Natural killer cell (primary cell): Measurements from ENCODE around the gene S100A4. TPM values are rescaled to one million over a fixed set of nuclear protein-coding genes. Genes with fewer than 3 reads are reported as not detected.

ENCODE experiments used
- ATAC-seq, 3 donors: fragments of 150-1000 bp in 2 of 3; fragments of 200-7000 bp in 1 of 3; cut with Tn5 transposase; 1 replicate in 1 of 3; 2 replicates in 2 of 3; pipeline ENCODE4 v1.10.0; 2021; ENCODE audit warnings: mild to moderate bottlenecking in 2 of 3, moderate library complexity in 2 of 3
- DNase-seq, 2 donors: peaks; one replicate each; pipeline versions ENCODE4 v3.0.0 to v3.0.0-alpha.2; 2013 to 2021; ENCODE audit warnings: mixed read lengths in 1 of 2
- H3K27ac ChIP-seq: one replicate; pipeline ENCODE4 v1.5.1; 2013; ENCODE audit warnings: mild to moderate bottlenecking, low read length
- H3K27me3 ChIP-seq: one replicate; pipeline ENCODE4 v1.6.1; 2013; ENCODE audit warnings: low read length; ENCODE audit not compliant: control insufficient read depth, insufficient read depth
- H3K36me3 ChIP-seq: one replicate; pipeline ENCODE4 v1.6.1; 2013; ENCODE audit warnings: low read length; ENCODE audit not compliant: control insufficient read depth, insufficient read depth
- H3K4me1 ChIP-seq: one replicate; pipeline ENCODE4 v1.6.1; 2013; ENCODE audit warnings: low read length; ENCODE audit not compliant: control insufficient read depth, insufficient read depth
- H3K4me3 ChIP-seq: one replicate; pipeline ENCODE4 v1.5.1; 2013; ENCODE audit warnings: low read length
- H3K9me3 ChIP-seq: one replicate; pipeline ENCODE4 v1.6.1; 2013; ENCODE audit warnings: low read length; ENCODE audit not compliant: control insufficient read depth, insufficient read depth
- H3K27ac Mint-ChIP-seq, 2 donors: one replicate each; pipeline ENCODE4 v1.8.0; 2022; ENCODE audit warnings: mild to moderate bottlenecking in 2 of 2, mixed read lengths in 2 of 2, moderate library complexity in 1 of 2
- H3K27me3 Mint-ChIP-seq, 2 donors: one replicate each; pipeline ENCODE4 v1.8.0; 2022; ENCODE audit warnings: low read depth in 2 of 2, mixed read lengths in 2 of 2
- H3K36me3 Mint-ChIP-seq: one replicate; pipeline ENCODE4 v1.8.0; 2022; ENCODE audit warnings: mixed read lengths
- H3K4me1 Mint-ChIP-seq, 2 donors: one replicate each; pipeline ENCODE4 v1.8.0; 2022; ENCODE audit warnings: mixed read lengths in 2 of 2
- H3K4me3 Mint-ChIP-seq: one replicate; pipeline ENCODE4 v1.8.0; 2022; ENCODE audit warnings: mild to moderate bottlenecking, moderate library complexity, mixed read lengths
- H3K9me3 Mint-ChIP-seq, 2 donors: one replicate each; pipeline ENCODE4 v1.8.0; 2022; ENCODE audit warnings: mixed read lengths in 2 of 2
- WGBS: methylation state at CpG from one replicate; pipeline ENCODE4 v1.1.7; 2013; ENCODE audit warnings: missing lambda C conversion rate; ENCODE audit not compliant: insufficient coverage; 5-methylcytosine and 5-hydroxymethylcytosine counted together
- intact Hi-C: fragments of 100-400 bp; cut with micrococcal nuclease; formaldehyde crosslinking; loops from one replicate; pipeline ENCODE4 v1.14.2; 2022
- total RNA-seq, 4 donors: library from RNA; stranded (reverse); fragments of 120-200 nt in 1 of 4; gene quantifications; one replicate each; pipeline versions ENCODE4 v1.2.3 to v1.2.4, GENCODE V29; 2013 to 2022
- TF ChIP-seq, protein P1 (sequence below): fragments of 200-600 bp; IDR thresholded peaks from one replicate; pipeline ENCODE4 v1.8.0; 2022; ENCODE audit warnings: antibody characterized with exemption

The S100A4 gene
- total RNA-seq, 3 donors from 2014 or later (not counting 1 experiment from before 2014, with no cell fraction given), result 509 to 689 (median 597) TPM

- intact Hi-C loops, result no loop called here
- peaks cover 0 to 8% of the 10 kb centered on the region in 2 donors for H3K27me3 Mint-ChIP-seq
- Histone ChIP-seq H3K9me3 (no peaks in the 10 kb centered on the region), H3K27me3 (no peaks in the 10 kb centered on the region), H3K27ac (no peak overlapping the region), H3K4me1 (peaks cover 63% of the 10 kb centered on the region), H3K4me3 (no peak overlapping the region), H3K36me3 (peaks cover 20% of the 10 kb centered on the region)
- no peaks in the 10 kb centered on the region for H3K9me3 Mint-ChIP-seq
- H3K36me3 Mint-ChIP-seq, result no peaks in the 10 kb centered on the region
- peaks cover 41 to 69% of the 10 kb centered on the region in 2 donors for H3K4me1 Mint-ChIP-seq
- H3K27ac Mint-ChIP-seq, result peak overlapping the region in 1 of 2 donors; percentile 98
- DNase-seq, result no peak
- no peak for ATAC-seq
- peak overlapping the region; percentile 31 for H3K4me3 Mint-ChIP-seq
- 82% methylated on average over 12 of the region's 14 CpGs for WGBS
- TF ChIP-seq, protein P1, sequence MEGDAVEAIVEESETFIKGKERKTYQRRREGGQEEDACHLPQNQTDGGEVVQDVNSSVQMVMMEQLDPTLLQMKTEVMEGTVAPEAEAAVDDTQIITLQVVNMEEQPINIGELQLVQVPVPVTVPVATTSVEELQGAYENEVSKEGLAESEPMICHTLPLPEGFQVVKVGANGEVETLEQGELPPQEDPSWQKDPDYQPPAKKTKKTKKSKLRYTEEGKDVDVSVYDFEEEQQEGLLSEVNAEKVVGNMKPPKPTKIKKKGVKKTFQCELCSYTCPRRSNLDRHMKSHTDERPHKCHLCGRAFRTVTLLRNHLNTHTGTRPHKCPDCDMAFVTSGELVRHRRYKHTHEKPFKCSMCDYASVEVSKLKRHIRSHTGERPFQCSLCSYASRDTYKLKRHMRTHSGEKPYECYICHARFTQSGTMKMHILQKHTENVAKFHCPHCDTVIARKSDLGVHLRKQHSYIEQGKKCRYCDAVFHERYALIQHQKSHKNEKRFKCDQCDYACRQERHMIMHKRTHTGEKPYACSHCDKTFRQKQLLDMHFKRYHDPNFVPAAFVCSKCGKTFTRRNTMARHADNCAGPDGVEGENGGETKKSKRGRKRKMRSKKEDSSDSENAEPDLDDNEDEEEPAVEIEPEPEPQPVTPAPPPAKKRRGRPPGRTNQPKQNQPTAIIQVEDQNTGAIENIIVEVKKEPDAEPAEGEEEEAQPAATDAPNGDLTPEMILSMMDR, result no peak
These were observed 1.4 kb upstream of the S100A4 start for GRCh38 chr1:153546796-153547559.

GRCh38 chr1:153546371-153546770 lies 765 bp upstream of the S100A4 start:
- peaks cover 69% of the 10 kb centered on the region for H3K4me1 ChIP-seq
- no peaks in the 10 kb centered on the region for H3K9me3 ChIP-seq
- H3K27me3 ChIP-seq, result no peaks in the 10 kb centered on the region
- TF ChIP-seq, protein P1, result no peak
- peaks cover 20% of the 10 kb centered on the region for H3K36me3 ChIP-seq
- H3K27ac ChIP-seq, result peak overlapping the region; percentile 65
- WGBS, result 89% methylated on average over 8 of the region's 8 CpGs
- intact Hi-C loops, result no loop called here
- H3K4me3 ChIP-seq, result no peak overlapping the region
- DNase-seq (no peak), ATAC-seq (no peak)
- H3K27ac Mint-ChIP-seq, result peak overlapping the region; percentile 94 to 98
- no peaks in the 10 kb centered on the region for H3K36me3 Mint-ChIP-seq
- no peaks in the 10 kb centered on the region for H3K9me3 Mint-ChIP-seq
- peaks cover 0 to 8% of the 10 kb centered on the region in 2 donors for H3K27me3 Mint-ChIP-seq
- peak overlapping the region; percentile 98 for H3K4me3 Mint-ChIP-seq
- peaks cover 47 to 75% of the 10 kb centered on the region in 2 donors for H3K4me1 Mint-ChIP-seq

DNA sequence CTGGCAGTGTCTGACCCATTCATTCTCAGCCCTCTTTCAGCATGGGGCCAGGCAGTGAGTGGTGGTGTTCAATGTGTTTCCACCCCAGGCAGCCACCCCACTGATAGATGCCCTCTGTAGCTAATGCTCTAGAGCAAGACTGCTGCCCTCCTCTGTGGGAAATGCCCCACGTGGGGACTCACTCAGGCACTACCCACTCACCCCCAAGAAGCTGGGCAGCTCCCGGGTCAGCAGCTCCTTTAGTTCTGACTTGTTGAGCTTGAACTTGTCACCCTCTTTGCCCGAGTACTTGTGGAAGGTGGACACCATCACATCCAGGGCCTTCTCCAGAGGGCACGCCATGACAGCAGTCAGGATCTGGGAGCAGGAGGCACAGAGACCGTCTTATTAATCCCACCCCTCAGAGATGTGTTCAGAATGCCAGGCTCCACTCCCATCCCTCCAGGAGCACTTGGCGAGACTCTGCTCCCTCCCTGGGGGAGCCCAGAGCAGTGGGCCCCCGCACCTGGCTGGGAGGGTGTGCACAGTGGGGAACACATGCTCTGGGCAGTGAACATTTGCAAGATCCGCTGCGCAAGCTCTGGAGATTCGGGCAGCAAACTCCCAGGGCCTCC lies 1.0 kb downstream of the S100A4 start:
- TF ChIP-seq, protein P1, result no peak
- no peaks in the 10 kb centered on the region for H3K9me3 ChIP-seq
- H3K27me3 Mint-ChIP-seq, result no peaks in the 10 kb centered on the region
- peak overlapping the region; percentile 98 for H3K4me3 Mint-ChIP-seq
- 48% methylated on average over 10 of the region's 10 CpGs for WGBS
- H3K27ac Mint-ChIP-seq, result peak overlapping the region; percentile 94 to 98
- DNase-seq (peak in 1 of 2 donors; percentile 19), ATAC-seq (no peak)
- no peaks in the 10 kb centered on the region for H3K36me3 Mint-ChIP-seq
- H3K4me1 Mint-ChIP-seq, result peaks cover 65 to 85% of the 10 kb centered on the region in 2 donors
- H3K4me3 ChIP-seq, result peak overlapping the region; percentile 67
- intact Hi-C loops, result loop anchor here (1.0 kb wide), 1 partner anchor 8 kb away; no protein-coding TSS in a partner anchor
- H3K27me3 ChIP-seq, result no peaks in the 10 kb centered on the region
- peaks cover 20% of the 10 kb centered on the region for H3K36me3 ChIP-seq
- H3K27ac ChIP-seq, result peak overlapping the region; percentile 65
- H3K4me1 ChIP-seq, result peaks cover 83% of the 10 kb centered on the region
- no peaks in the 10 kb centered on the region for H3K9me3 Mint-ChIP-seq
